SK-N-MC (cell line): ENCODE data around the gene SOCS1.

Experiments
- EZH2 ChIP-seq: fragments of 200-600 bp; sonication (generic); IDR thresholded peaks from one replicate; pipeline ENCODE4 v1.6.1; 2017; ENCODE audit warnings: antibody characterized with exemption
- FOXP2 ChIP-seq: optimal IDR thresholded peaks from 2 replicates; pipeline ENCODE3; 2011; ENCODE audit warnings: mild to moderate bottlenecking, moderate library complexity; ENCODE audit not compliant: insufficient read depth; ENCODE audit errors: extremely low read length, control extremely low read depth
- POLR2AphosphoS5 ChIP-seq: IDR thresholded peaks from 2 replicates; pipeline ENCODE4 v1.6.1; 2012; ENCODE audit warnings: mild to moderate bottlenecking, low read depth, low read length, borderline replicate concordance

DNA sequence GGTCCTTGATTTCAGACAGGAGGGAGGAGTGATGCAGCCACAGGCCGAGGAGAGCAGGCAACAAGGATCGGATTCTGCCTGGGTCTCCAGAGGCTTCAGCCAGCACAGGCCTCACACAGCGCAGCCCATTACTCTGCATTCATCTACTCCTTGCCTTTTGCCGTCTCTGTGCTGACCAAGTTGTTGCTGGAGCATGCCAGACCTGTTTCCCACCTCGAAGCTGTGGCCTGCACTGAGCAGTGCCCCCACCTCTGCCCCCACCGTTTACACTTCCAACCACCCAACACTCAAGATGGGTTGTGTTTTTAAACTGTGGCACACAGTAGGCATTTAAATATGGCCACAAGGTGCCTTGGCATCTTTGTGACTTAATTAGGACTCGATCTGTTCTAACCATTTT is 19.0 kb upstream of the SOCS1 start:
- TF ChIP-seq EZH2 = no peak
- TF ChIP-seq POLR2AphosphoS5 = no peak
- no peak for TF ChIP-seq FOXP2
